H1 (cell line): ENCODE measurements around the gene TRMT10A. TPM values are rescaled to one million over a fixed set of nuclear protein-coding genes. Genes with fewer than 3 reads are reported as not detected.

Experiments
- CTCF ChIA-PET: fragments of 300-600 bp; sonication (Branson Sonifier 250); formaldehyde crosslinking; loops from one replicate; lab custom pipeline; 2021; ENCODE audit not compliant: partially characterized antibody; lab: Charles Lee
- POLR2A ChIA-PET: fragments of 300-600 bp; sonication (Branson Sonifier 250); formaldehyde crosslinking; loops from one replicate; lab custom pipeline; 2021; ENCODE audit warnings: inconsistent platforms; ENCODE audit not compliant: partially characterized antibody; lab: Charles Lee
- DNase-seq, 2 experiments: peaks; one replicate each; pipeline versions ENCODE4 v3.0.0 to v3.0.0-alpha.2; 2010 to 2022; ENCODE audit warnings: low spot score in 2 of 2, low read depth in 1 of 2, mixed read lengths in 1 of 2
- FAIRE-seq: peaks from 2 replicates; lab custom pipeline; 2011; peaks lifted over from hg19 to GRCh38; lab: Jason Lieb, UNC
- H2AFZ ChIP-seq: 2 replicates; pipeline ENCODE4 v1.8.1; 2012; ENCODE audit warnings: low read length, inconsistent platforms
- H2AK5ac ChIP-seq: 2 replicates; pipeline ENCODE4 v1.6.1; 2013; ENCODE audit warnings: low read depth, low read length
- H2BK120ac ChIP-seq: replicated peaks from 2 replicates; pipeline ENCODE3; 2013; ENCODE audit warnings: low read depth, low read length, inconsistent platforms
- H2BK12ac ChIP-seq: 2 replicates; pipeline ENCODE4 v1.6.1; 2013; ENCODE audit warnings: low read depth, low read length
- H2BK15ac ChIP-seq: 2 replicates; pipeline ENCODE4 v1.6.1; 2013; ENCODE audit warnings: low read length
- H2BK20ac ChIP-seq: 2 replicates; pipeline ENCODE4 v1.6.1; 2013; ENCODE audit warnings: low read length
- H2BK5ac ChIP-seq: 2 replicates; pipeline ENCODE4 v1.6.1; 2013; ENCODE audit warnings: low read depth, low read length
- H3K14ac ChIP-seq: 2 replicates; pipeline ENCODE4 v1.6.1; 2013; ENCODE audit warnings: inconsistent platforms; ENCODE audit not compliant: insufficient read length
- H3K18ac ChIP-seq: 2 replicates; pipeline ENCODE4 v1.6.1; 2013; ENCODE audit warnings: low read length; ENCODE audit errors: extremely low read depth
- H3K23ac ChIP-seq: 2 replicates; pipeline ENCODE4 v1.6.1; 2013; ENCODE audit warnings: inconsistent platforms; ENCODE audit not compliant: insufficient read length
- H3K23me2 ChIP-seq: 2 replicates; pipeline ENCODE4 v1.6.1; 2013; ENCODE audit warnings: low read depth, low read length
- H3K27ac ChIP-seq: 2 replicates; pipeline ENCODE4 v1.6.1; 2011; ENCODE audit warnings: low read depth, low read length, inconsistent platforms
- H3K27me3 ChIP-seq, 4 experiments: replicated peaks in 1 of 4; 1 replicate in 1 of 4; 2 replicates in 3 of 4; pipeline versions ENCODE4 v1.6.1 to v1.8.1; 2011 to 2013; ENCODE audit warnings: low read length in 3 of 4, mild to moderate bottlenecking in 3 of 4, inconsistent platforms in 2 of 4, mixed read lengths in 2 of 4, moderate library complexity in 1 of 4; ENCODE audit not compliant: control insufficient read depth in 3 of 4, insufficient read depth in 3 of 4; ENCODE audit errors: extremely low read depth in 1 of 4
- H3K36me3 ChIP-seq, 4 experiments: 2 replicates each; pipeline versions ENCODE4 v1.6.1 to v1.8.1; 2011 to 2013; ENCODE audit warnings: mild to moderate bottlenecking in 4 of 4, low read length in 3 of 4, moderate library complexity in 2 of 4, control low read depth in 1 of 4, inconsistent platforms in 1 of 4; ENCODE audit not compliant: insufficient read depth in 4 of 4, control insufficient read depth in 2 of 4
- H3K4ac ChIP-seq: replicated peaks from 2 replicates; pipeline ENCODE3; 2013; ENCODE audit warnings: low read length, low read depth, mixed read lengths, inconsistent platforms; ENCODE audit not compliant: insufficient read length
- H3K4me1 ChIP-seq, 4 experiments: replicated peaks in 1 of 4; 1 replicate in 1 of 4; 2 replicates in 3 of 4; pipeline versions ENCODE4 v1.6.1 to v1.8.1; 2011 to 2013; ENCODE audit warnings: low read length in 3 of 4, inconsistent platforms in 2 of 4, mixed read lengths in 1 of 4; ENCODE audit not compliant: insufficient read depth in 4 of 4, control insufficient read depth in 3 of 4
- H3K4me2 ChIP-seq, 2 experiments: 2 replicates each; pipeline versions ENCODE4 v1.6.1 to v1.8.1; 2011 to 2013; ENCODE audit warnings: low read depth in 2 of 2, low read length in 2 of 2, control low read depth in 1 of 2, inconsistent platforms in 1 of 2, mild to moderate bottlenecking in 1 of 2; ENCODE audit not compliant: insufficient read depth in 1 of 2
- H3K4me3 ChIP-seq, 4 experiments: fragments of 200-600, 300-600 bp in 1 of 4; sonication (generic), shearing (Covaris generic), sonication (Bioruptor Twin) in 1 of 4; 2 replicates each; pipeline versions ENCODE4 v1.5.1 to v1.8.1; 2011 to 2016; ENCODE audit warnings: low read length in 4 of 4, low read depth in 3 of 4, control low read depth in 2 of 4, inconsistent platforms in 2 of 4, mild to moderate bottlenecking in 2 of 4, mixed read lengths in 1 of 4, moderate library complexity in 1 of 4; ENCODE audit not compliant: insufficient read depth in 2 of 4; ENCODE audit errors: extremely low read depth in 1 of 4
- H3K56ac ChIP-seq: replicated peaks from 2 replicates; pipeline ENCODE3; 2013; ENCODE audit warnings: low read depth, mild to moderate bottlenecking, mixed read lengths, low read length, inconsistent platforms; ENCODE audit not compliant: insufficient read length
- H3K79me1 ChIP-seq: 2 replicates; pipeline ENCODE4 v1.6.1; 2013; ENCODE audit warnings: low read depth, low read length, control low read depth
- H3K79me2 ChIP-seq, 2 experiments: 2 replicates each; pipeline versions ENCODE4 v1.6.1 to v1.8.1; 2012 to 2013; ENCODE audit warnings: low read length in 2 of 2, mild to moderate bottlenecking in 2 of 2, inconsistent platforms in 1 of 2; ENCODE audit not compliant: insufficient read depth in 2 of 2, control insufficient read depth in 1 of 2
- H3K9ac ChIP-seq, 4 experiments: replicated peaks in 1 of 4; 1 replicate in 1 of 4; 2 replicates in 3 of 4; pipeline versions ENCODE4 v1.6.1 to v1.8.1; 2011 to 2013; ENCODE audit warnings: low read depth in 3 of 4, low read length in 3 of 4, control low read depth in 2 of 4, mild to moderate bottlenecking in 2 of 4, moderate library complexity in 2 of 4, inconsistent platforms in 1 of 4; ENCODE audit errors: extremely low read depth in 1 of 4
- H3K9me3 ChIP-seq, 2 experiments: 2 replicates each; pipeline versions ENCODE4 v1.6.1 to v1.8.1; 2012 to 2013; ENCODE audit warnings: mild to moderate bottlenecking in 2 of 2, moderate library complexity in 2 of 2, control low read depth in 1 of 2, inconsistent platforms in 1 of 2, low read depth in 1 of 2, low read length in 1 of 2, mixed read lengths in 1 of 2; ENCODE audit not compliant: insufficient read depth in 2 of 2
- H4K20me1 ChIP-seq, 2 experiments: replicated peaks in 1 of 2; 2 replicates each; pipeline versions ENCODE3 to v1.8.1; 2011 to 2013; ENCODE audit warnings: inconsistent platforms in 2 of 2, low read length in 2 of 2, mild to moderate bottlenecking in 1 of 2; ENCODE audit not compliant: insufficient read depth in 2 of 2, control insufficient read depth in 1 of 2
- H4K5ac ChIP-seq: 2 replicates; pipeline ENCODE4 v1.6.1; 2013; ENCODE audit warnings: low read length, low read depth, mixed read lengths, inconsistent platforms; ENCODE audit not compliant: insufficient read length
- H4K8ac ChIP-seq: 2 replicates; pipeline ENCODE4 v1.8.0; 2013; ENCODE audit warnings: mild to moderate bottlenecking, moderate library complexity, low read length, inconsistent platforms; ENCODE audit not compliant: insufficient read depth; ENCODE audit errors: extremely low read depth
- H4K91ac ChIP-seq: replicated peaks from 2 replicates; pipeline ENCODE3; 2013; ENCODE audit warnings: low read length, mixed read lengths, inconsistent platforms; ENCODE audit not compliant: insufficient read length
- ASH2L ChIP-seq: fragments of 200-600, 300-600 bp; sonication (generic); IDR thresholded peaks from one replicate; pipeline ENCODE4 v1.7.1; 2017; ENCODE audit warnings: low read length
- ATF3 ChIP-seq: IDR thresholded peaks from 2 replicates; pipeline ENCODE4 v1.6.1; 2011; ENCODE audit warnings: low read depth, mild to moderate bottlenecking, low read length; ENCODE audit not compliant: insufficient read depth
- CBX8 ChIP-seq: fragments of 300-800, 300-1000 bp; sonication (generic); IDR thresholded peaks from 2 replicates; pipeline ENCODE4 v1.7.1; 2016; ENCODE audit warnings: low read depth, low read length, borderline replicate concordance
- EGR1 ChIP-seq: IDR thresholded peaks from 2 replicates; pipeline ENCODE4 v1.6.1; 2011; ENCODE audit warnings: low read depth, low read length, borderline replicate concordance
- EP300 ChIP-seq, 2 experiments: IDR thresholded peaks; 1 replicate in 1 of 2; 2 replicates in 1 of 2; pipeline ENCODE4 v1.6.1; 2011 to 2012; ENCODE audit warnings: low read depth in 2 of 2, low read length in 2 of 2, mild to moderate bottlenecking in 2 of 2, borderline replicate concordance in 1 of 2, inconsistent platforms in 1 of 2, moderate library complexity in 1 of 2
- GABPA ChIP-seq: IDR thresholded peaks from 2 replicates; pipeline ENCODE4 v1.6.1; 2011; ENCODE audit warnings: mild to moderate bottlenecking, low read length, moderate library complexity, borderline replicate concordance; ENCODE audit not compliant: insufficient read depth
- HDAC6 ChIP-seq: IDR thresholded peaks from one replicate; pipeline ENCODE4 v1.7.1; 2012; ENCODE audit warnings: low read depth, mild to moderate bottlenecking, inconsistent platforms, low read length, moderate library complexity
- NANOG ChIP-seq: IDR thresholded peaks from 2 replicates; pipeline ENCODE4 v1.6.1; 2011; ENCODE audit warnings: low read length, low read depth, mild to moderate bottlenecking, inconsistent platforms; ENCODE audit not compliant: insufficient read depth, poor library complexity, severe bottlenecking
- POU5F1 ChIP-seq: IDR thresholded peaks from 2 replicates; pipeline ENCODE4 v1.6.1; 2011; ENCODE audit warnings: low read depth, mild to moderate bottlenecking, low read length, moderate library complexity
- RFX5 ChIP-seq: IDR thresholded peaks from 2 replicates; pipeline ENCODE4 v1.6.1; 2011; ENCODE audit warnings: low read depth, low read length, improper control_type of control experiment, borderline replicate concordance
- RNF2 ChIP-seq: fragments of 200-900, 300-1000 bp; sonication (generic); IDR thresholded peaks from 2 replicates; pipeline ENCODE4 v1.7.1; 2016; ENCODE audit warnings: borderline replicate concordance, low read depth, mild to moderate bottlenecking, antibody characterized with exemption, low read length; ENCODE audit not compliant: poor library complexity, severe bottlenecking; ENCODE audit errors: missing control alignments
- TAF7 ChIP-seq: optimal IDR thresholded peaks from 2 replicates; pipeline ENCODE3; 2011; ENCODE audit warnings: low read depth, mild to moderate bottlenecking, inconsistent platforms, low read length, moderate library complexity, borderline replicate concordance
- polyA plus RNA-seq, 7 experiments: library from polyadenylated mRNA; depleted of rRNA in 3 of 7; stranded (reverse) in 5 of 7; unstranded in 2 of 7; fragments of >200 nt in 5 of 7; fragments of 200-250 nt in 2 of 7; gene quantifications; 1 replicate in 5 of 7; 2 replicates in 1 of 7; 4 replicates in 1 of 7; pipeline versions ENCODE4 v1.2.1 to v1.2.3, GENCODE V29; 2011 to 2013; ENCODE audit warnings: missing spikeins in 2 of 7, mixed read lengths in 2 of 7
- total RNA-seq: library from RNA; stranded (reverse); fragmentation: NEBNext Ultra II Directional; extraction: Animal tissue kit (Norgen Biotek cat#: 25700); gene quantifications from 2 replicates; pipeline ENCODE4 v1.2.1, GENCODE V29; 2021
- TF ChIP-seq, protein P1 (sequence below): IDR thresholded peaks from 2 replicates; pipeline ENCODE4 v1.6.1; 2011; ENCODE audit warnings: low read length, improper control_type of control experiment

Gene TRMT10A
- total and polyA plus RNA-seq, 2 of the 8 experiments (the other 6 are each of a cell fraction or from before 2014, with no cell fraction given): 1.5 to 3.8 TPM

DNA sequence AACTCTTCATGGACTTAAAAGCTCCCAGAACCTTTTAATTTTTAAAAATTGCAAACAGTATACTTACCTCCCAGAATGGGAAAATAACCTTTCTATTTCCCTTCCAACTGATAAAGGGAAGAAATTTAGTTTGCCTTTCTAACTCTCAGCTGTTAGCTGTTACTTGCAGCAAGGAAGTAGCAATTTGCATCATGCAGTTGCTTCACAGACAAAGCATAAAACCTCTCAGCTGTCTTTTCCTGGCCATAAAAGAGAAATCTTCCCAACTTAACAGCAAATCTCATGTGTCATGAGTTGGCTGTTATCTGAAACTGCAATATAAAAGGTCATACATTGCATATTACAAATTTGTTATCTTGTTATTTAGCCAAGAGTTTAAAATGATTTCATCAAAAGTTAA is 34.6 kb downstream of the TRMT10A start:
- Histone ChIP-seq H3K9me3 (no peaks in the 10 kb centered on the region), H3K4ac (no peak overlapping the region), H4K91ac (no peak overlapping the region), H2BK5ac (no peak overlapping the region), H2AFZ (peak overlapping the region; percentile 41; the same call in 1 of the 2 replicates), H3K4me1 (no peaks in the 10 kb centered on the region), H3K79me1 (no peaks in the 10 kb centered on the region), H2AK5ac (no peak overlapping the region), H3K4me3 (no peak overlapping the region), H4K5ac (no peak overlapping the region), H4K8ac (no peak overlapping the region), H3K27ac (no peak overlapping the region), H3K23me2 (no peaks in the 10 kb centered on the region), H3K79me2 (no peaks in the 10 kb centered on the region), H3K18ac (no peak overlapping the region), H2BK120ac (no peak overlapping the region), H3K36me3 (no peaks in the 10 kb centered on the region), H2BK12ac (no peak overlapping the region), H3K9ac (no peak overlapping the region), H3K23ac (no peak overlapping the region), H3K27me3 (no peaks in the 10 kb centered on the region), H4K20me1 (no peaks in the 10 kb centered on the region), H3K4me2 (no peak overlapping the region), H3K56ac (no peak overlapping the region), H2BK15ac (no peak overlapping the region), H2BK20ac (no peak overlapping the region), H3K14ac (no peak overlapping the region)
- no peak for FAIRE-seq
- CTCF ChIA-PET: interaction anchor here (0.6 to 0.7 kb wide), 2 partner anchors 64 to 282 kb away, joined by 3 read pairs; no protein-coding TSS in a partner anchor
- DNase-seq: no peak
- POLR2A ChIA-PET: no interaction called here
- TF ChIP-seq CBX8 (no peak), GABPA (no peak), ATF3 (no peak), HDAC6 (no peak), RFX5 (no peak), ASH2L (no peak), TAF7 (no peak), POU5F1 (no peak), RNF2 (no peak), EP300 (IDR thresholded peaks at IDR 0.05; ENCODE audit: borderline replicate concordance in 1 of 2, low read depth in 2 of 2, low read length in 2 of 2) (no peak), NANOG (no peak), EGR1 (no peak)
- TF ChIP-seq, protein P1, sequence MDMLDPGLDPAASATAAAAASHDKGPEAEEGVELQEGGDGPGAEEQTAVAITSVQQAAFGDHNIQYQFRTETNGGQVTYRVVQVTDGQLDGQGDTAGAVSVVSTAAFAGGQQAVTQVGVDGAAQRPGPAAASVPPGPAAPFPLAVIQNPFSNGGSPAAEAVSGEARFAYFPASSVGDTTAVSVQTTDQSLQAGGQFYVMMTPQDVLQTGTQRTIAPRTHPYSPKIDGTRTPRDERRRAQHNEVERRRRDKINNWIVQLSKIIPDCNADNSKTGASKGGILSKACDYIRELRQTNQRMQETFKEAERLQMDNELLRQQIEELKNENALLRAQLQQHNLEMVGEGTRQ: no peak
